WERI-Rb-1 (cell line): ENCODE data around the gene LRRC61.
"Not testable (repeated sequence)": the region's sequence is repeated elsewhere in the genome, so short reads cannot be mapped to it uniquely, and the experiment has no call there.

ENCODE experiments used
- DNase-seq: peaks from one replicate; pipeline ENCODE4 v3.0.0-alpha.2; 2020
- H3K27ac ChIP-seq: fragments of 250-450 bp; sonication (Bioruptor Pico); 2 replicates; pipeline ENCODE4 v1.5.1; 2020; ENCODE audit warnings: mild to moderate bottlenecking, moderate library complexity
- H3K27me3 ChIP-seq: fragments of 250-450 bp; sonication (Bioruptor Pico); 2 replicates; pipeline ENCODE4 v1.5.1; 2021; ENCODE audit warnings: mild to moderate bottlenecking, low read depth, moderate library complexity; ENCODE audit not compliant: insufficient read depth, severe bottlenecking
- H3K36me3 ChIP-seq: fragments of 250-450 bp; sonication (Bioruptor Pico); 2 replicates; pipeline ENCODE4 v1.5.1; 2020; ENCODE audit warnings: mild to moderate bottlenecking, moderate library complexity
- H3K4me3 ChIP-seq: 2 replicates; pipeline ENCODE4 v1.5.1; 2011; ENCODE audit warnings: low read depth, mild to moderate bottlenecking, control low read depth, low read length
- H3K9me3 ChIP-seq: fragments of 250-450 bp; sonication (Bioruptor Pico); 2 replicates; pipeline ENCODE4 v1.5.1; 2021; ENCODE audit warnings: mild to moderate bottlenecking, moderate library complexity; ENCODE audit not compliant: severe bottlenecking
- CTCF ChIP-seq: IDR thresholded peaks from 2 replicates; pipeline ENCODE4 v1.5.1; 2011; ENCODE audit warnings: low read depth, mild to moderate bottlenecking, control low read depth, inconsistent platforms, low read length

LRRC61 gene

DNA sequence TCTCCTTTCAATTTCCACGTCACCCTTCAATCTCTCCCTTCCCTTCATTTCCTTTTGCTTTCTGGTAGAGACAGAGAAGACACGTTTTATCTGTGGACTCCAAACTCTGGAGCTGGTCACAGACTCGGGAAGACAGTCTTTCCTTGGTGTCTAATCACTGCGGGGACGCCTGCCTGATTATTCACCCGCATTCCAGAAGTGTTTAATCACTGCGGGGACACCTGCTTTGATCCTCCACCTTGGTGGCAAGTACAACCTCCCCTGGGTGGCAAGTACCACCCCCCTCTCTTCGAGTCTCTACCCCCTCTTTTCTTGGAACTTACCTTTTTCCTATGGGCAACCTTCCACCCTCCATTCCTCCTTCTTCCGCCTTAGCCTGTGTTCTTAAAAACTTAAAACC is 15.3 kb upstream of the LRRC61 start:
- no peak for DNase-seq
- Histone ChIP-seq H3K9me3 (no peaks in the 10 kb centered on the region), H3K4me3 (no peak overlapping the region), H3K27me3 (no peaks in the 10 kb centered on the region), H3K27ac (no peak overlapping the region), H3K36me3 (no peaks in the 10 kb centered on the region)
- TF ChIP-seq CTCF: no peak

DNA sequence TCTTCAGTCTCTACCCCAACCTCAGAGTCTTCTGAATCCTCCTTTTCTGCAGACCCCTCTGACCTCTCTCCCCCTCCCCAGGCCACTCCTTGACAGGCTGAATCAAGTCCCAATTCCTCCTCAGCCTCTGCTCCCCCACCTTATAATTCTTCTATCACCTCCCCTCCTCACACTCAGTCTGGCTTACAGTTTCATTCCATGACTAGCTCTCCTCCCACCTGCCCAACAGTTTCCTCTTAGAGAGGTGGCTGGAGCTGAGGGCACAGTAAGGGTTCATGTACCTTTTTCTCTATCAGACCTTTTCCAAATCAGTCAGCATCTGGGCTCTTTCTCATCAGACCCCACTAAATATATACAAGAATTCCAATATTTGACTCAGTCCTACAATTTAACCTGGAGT is 14.6 kb upstream of the LRRC61 start:
- Histone ChIP-seq H3K36me3 (no peaks in the 10 kb centered on the region), H3K27me3 (no peaks in the 10 kb centered on the region), H3K9me3 (no peaks in the 10 kb centered on the region), H3K4me3 (no peak overlapping the region), H3K27ac (no peak overlapping the region)
- DNase-seq: no peak
- no peak for TF ChIP-seq CTCF

GRCh38 chr7:150311146-150311545 is 12.0 kb upstream of the LRRC61 start:
- no peaks in the 10 kb centered on the region for H3K27me3 ChIP-seq
- H3K4me3 ChIP-seq: no peak overlapping the region
- TF ChIP-seq CTCF: no peak
- H3K36me3 ChIP-seq: no peaks in the 10 kb centered on the region
- DNase-seq: no peak
- H3K9me3 ChIP-seq: no peaks in the 10 kb centered on the region
- no peak overlapping the region for H3K27ac ChIP-seq

- TF ChIP-seq CTCF: no peak
- Histone ChIP-seq H3K9me3 (no peaks in the 10 kb centered on the region), H3K4me3 (no peak overlapping the region), H3K27ac (no peak overlapping the region), H3K36me3 (no peaks in the 10 kb centered on the region), H3K27me3 (no peaks in the 10 kb centered on the region)
- no peak for DNase-seq
Observed at GRCh38 chr7:150311711-150312110, 11.4 kb upstream of the LRRC61 start.

- not testable (repeated sequence) for H3K27me3 ChIP-seq, DNase-seq, H3K36me3 ChIP-seq, H3K4me3 ChIP-seq, H3K9me3 ChIP-seq, H3K27ac ChIP-seq
Observed at GRCh38 chr7:150312649-150313366, 10.3 kb upstream of the LRRC61 start.

GRCh38 chr7:150313367-150313809 is 9.8 kb upstream of the LRRC61 start:
- TF ChIP-seq CTCF: no peak
- H3K27ac ChIP-seq: no peak overlapping the region
- H3K9me3 ChIP-seq: no peaks in the 10 kb centered on the region
- DNase-seq: no peak
- H3K36me3 ChIP-seq: no peaks in the 10 kb centered on the region
- no peak overlapping the region for H3K4me3 ChIP-seq
- H3K27me3 ChIP-seq: no peaks in the 10 kb centered on the region
